Keratinocyte (primary cell): ENCODE results near the gene MBTPS1. TPM values are rescaled to one million over a fixed set of nuclear protein-coding genes. Genes with fewer than 3 reads are reported as not detected.

Experiments used
- DNase-seq: peaks from one replicate; pipeline ENCODE4 v3.0.0-alpha.2; 2011; ENCODE audit warnings: low read depth, missing footprints, low spot score
- FAIRE-seq: peaks from 2 replicates; lab custom pipeline; 2011; peaks lifted over from hg19 to GRCh38; lab: Jason Lieb, UNC
- H2AFZ ChIP-seq: 2 replicates; pipeline ENCODE4 v1.6.0; 2012; ENCODE audit warnings: low read length, control low read depth, inconsistent platforms; ENCODE audit not compliant: control insufficient read depth
- H3K27ac ChIP-seq: 2 replicates; pipeline ENCODE4 v1.5.1; 2011; ENCODE audit warnings: low read length; ENCODE audit not compliant: control insufficient read depth, insufficient read depth
- H3K27me3 ChIP-seq: 3 replicates; pipeline ENCODE4 v1.6.0; 2011; ENCODE audit warnings: low read length; ENCODE audit not compliant: control insufficient read depth, insufficient read depth; ENCODE audit errors: extremely low read depth
- H3K36me3 ChIP-seq, 2 experiments: 2 replicates in 1 of 2; 3 replicates in 1 of 2; pipeline ENCODE4 v1.5.1; 2011; ENCODE audit warnings: low read length in 2 of 2, mild to moderate bottlenecking in 1 of 2; ENCODE audit not compliant: control insufficient read depth in 2 of 2, insufficient read depth in 2 of 2; ENCODE audit errors: extremely low read depth in 1 of 2
- H3K4me1 ChIP-seq: 3 replicates; pipeline ENCODE4 v1.5.1; 2011; ENCODE audit warnings: low read length; ENCODE audit not compliant: control insufficient read depth, insufficient read depth; ENCODE audit errors: extremely low read depth
- H3K4me2 ChIP-seq: 3 replicates; pipeline ENCODE4 v1.6.0; 2011; ENCODE audit warnings: low read depth, low read length; ENCODE audit not compliant: control insufficient read depth, insufficient read depth; ENCODE audit errors: extremely low read depth
- H3K4me3 ChIP-seq, 3 experiments: fragments of 200-600 bp in 1 of 3; sonication (generic) in 1 of 3; 2 replicates in 2 of 3; 3 replicates in 1 of 3; pipeline ENCODE4 v1.5.1; 2011 to 2016; ENCODE audit warnings: low read length in 3 of 3, mild to moderate bottlenecking in 3 of 3, control low read depth in 2 of 3, inconsistent platforms in 1 of 3, low read depth in 1 of 3, mixed read lengths in 1 of 3, mixed run types in 1 of 3, moderate library complexity in 1 of 3; ENCODE audit not compliant: control insufficient read depth in 2 of 3, insufficient read depth in 2 of 3; ENCODE audit errors: extremely low read depth in 1 of 3
- H3K79me2 ChIP-seq: 2 replicates; pipeline ENCODE4 v1.6.0; 2012; ENCODE audit warnings: low read length; ENCODE audit not compliant: control insufficient read depth, insufficient read depth
- H3K9ac ChIP-seq: 3 replicates; pipeline ENCODE4 v1.6.0; 2011; ENCODE audit warnings: low read length; ENCODE audit not compliant: control insufficient read depth, insufficient read depth; ENCODE audit errors: extremely low read depth
- H3K9me1 ChIP-seq: 3 replicates; pipeline ENCODE4 v1.6.0; 2011; ENCODE audit warnings: low read length; ENCODE audit not compliant: control insufficient read depth, insufficient read depth; ENCODE audit errors: extremely low read depth
- H3K9me3 ChIP-seq: 2 replicates; pipeline ENCODE4 v1.5.1; 2012; ENCODE audit warnings: low read depth, low read length; ENCODE audit not compliant: control insufficient read depth
- H4K20me1 ChIP-seq: 3 replicates; pipeline ENCODE4 v1.6.0; 2011; ENCODE audit warnings: low read length; ENCODE audit not compliant: control insufficient read depth, insufficient read depth; ENCODE audit errors: extremely low read depth
- EZH2 ChIP-seq: IDR thresholded peaks from one replicate; pipeline ENCODE4 v1.6.1; 2012; ENCODE audit warnings: inconsistent platforms, mild to moderate bottlenecking, low read length, moderate library complexity
- dilution Hi-C: fragments of 300-500 bp; cut with MboI; formaldehyde crosslinking; loops from one replicate; pipeline ENCODE4 v1.7.0; 2020; ENCODE audit warnings: low sequenced_read_pairs; ENCODE audit not compliant: extremely low pct_ligation_motif_present
- polyA plus RNA-seq, 5 experiments: library from polyadenylated mRNA; depleted of rRNA in 3 of 5; stranded (reverse) in 3 of 5; stranded (forward) in 1 of 5; unstranded in 1 of 5; fragments of >200 nt; gene quantifications; 1 replicate in 1 of 5; 2 replicates in 3 of 5; 3 replicates in 1 of 5; pipeline versions ENCODE4 v1.2.1 to v1.2.3, GENCODE V29; 2011 to 2012; ENCODE audit warnings: missing spikeins in 2 of 5, low read depth in 1 of 5, low replicate concordance in 1 of 5
- TF ChIP-seq, protein P1 (sequence below), 3 experiments: IDR thresholded peaks in 1 of 3; conservative IDR thresholded peaks in 1 of 3; optimal IDR thresholded peaks in 1 of 3; 2 replicates in 2 of 3; 3 replicates in 1 of 3; pipeline versions ENCODE3 to v1.5.1; 2011; ENCODE audit warnings: low read length in 3 of 3, mild to moderate bottlenecking in 3 of 3, moderate library complexity in 2 of 3, control low read depth in 1 of 3, inconsistent platforms in 1 of 3; ENCODE audit not compliant: insufficient read depth in 2 of 3; ENCODE audit errors: extremely low read depth in 1 of 3

Gene MBTPS1
- polyA plus RNA-seq, 1 donor (not counting 4 experiments of a cell fraction or from before 2014, with no cell fraction given): 56.0 TPM

GRCh38 chr16:84043486-84044117, 73.1 kb downstream of the MBTPS1 start:
- Histone ChIP-seq H3K79me2 (no peaks in the 10 kb centered on the region), H3K9me3 (no peaks in the 10 kb centered on the region), H2AFZ (no peak overlapping the region), H3K4me2 (no peak overlapping the region), H3K9ac (no peak overlapping the region), H3K9me1 (no peaks in the 10 kb centered on the region), H3K27me3 (peaks cover 50% of the 10 kb centered on the region), H4K20me1 (no peaks in the 10 kb centered on the region), H3K4me1 (no peaks in the 10 kb centered on the region), H3K36me3 (no peaks in the 10 kb centered on the region), H3K27ac (no peak overlapping the region), H3K4me3 (no peak overlapping the region)
- FAIRE-seq (no peak), DNase-seq (no peak)
- dilution Hi-C loops: no loop called here
- peak; percentile 52 for TF ChIP-seq EZH2
- TF ChIP-seq, protein P1, sequence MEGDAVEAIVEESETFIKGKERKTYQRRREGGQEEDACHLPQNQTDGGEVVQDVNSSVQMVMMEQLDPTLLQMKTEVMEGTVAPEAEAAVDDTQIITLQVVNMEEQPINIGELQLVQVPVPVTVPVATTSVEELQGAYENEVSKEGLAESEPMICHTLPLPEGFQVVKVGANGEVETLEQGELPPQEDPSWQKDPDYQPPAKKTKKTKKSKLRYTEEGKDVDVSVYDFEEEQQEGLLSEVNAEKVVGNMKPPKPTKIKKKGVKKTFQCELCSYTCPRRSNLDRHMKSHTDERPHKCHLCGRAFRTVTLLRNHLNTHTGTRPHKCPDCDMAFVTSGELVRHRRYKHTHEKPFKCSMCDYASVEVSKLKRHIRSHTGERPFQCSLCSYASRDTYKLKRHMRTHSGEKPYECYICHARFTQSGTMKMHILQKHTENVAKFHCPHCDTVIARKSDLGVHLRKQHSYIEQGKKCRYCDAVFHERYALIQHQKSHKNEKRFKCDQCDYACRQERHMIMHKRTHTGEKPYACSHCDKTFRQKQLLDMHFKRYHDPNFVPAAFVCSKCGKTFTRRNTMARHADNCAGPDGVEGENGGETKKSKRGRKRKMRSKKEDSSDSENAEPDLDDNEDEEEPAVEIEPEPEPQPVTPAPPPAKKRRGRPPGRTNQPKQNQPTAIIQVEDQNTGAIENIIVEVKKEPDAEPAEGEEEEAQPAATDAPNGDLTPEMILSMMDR (optimal IDR thresholded peaks at IDR 0.05 in 1 of 3, IDR thresholded peaks at IDR 0.05 in 1 of 3, conservative IDR thresholded peaks at IDR 0.05 in 1 of 3; ENCODE audit: extremely low read depth in 1 of 3, insufficient read depth in 2 of 3, low read length in 3 of 3): no peak

- Histone ChIP-seq H4K20me1 (no peaks in the 10 kb centered on the region), H3K9me1 (no peaks in the 10 kb centered on the region), H3K4me1 (no peaks in the 10 kb centered on the region), H3K79me2 (no peaks in the 10 kb centered on the region), H3K9me3 (no peaks in the 10 kb centered on the region), H3K27me3 (peaks cover 52% of the 10 kb centered on the region), H2AFZ (no peak overlapping the region), H3K9ac (no peak overlapping the region), H3K27ac (no peak overlapping the region), H3K4me2 (no peak overlapping the region), H3K36me3 (no peaks in the 10 kb centered on the region), H3K4me3 (no peak overlapping the region)
- TF ChIP-seq, protein P1 (optimal IDR thresholded peaks at IDR 0.05 in 1 of 3, IDR thresholded peaks at IDR 0.05 in 1 of 3, conservative IDR thresholded peaks at IDR 0.05 in 1 of 3; ENCODE audit: extremely low read depth in 1 of 3, insufficient read depth in 2 of 3, low read length in 3 of 3): no peak
- TF ChIP-seq EZH2: no peak
- FAIRE-seq (no peak), DNase-seq (no peak)
- dilution Hi-C loops: no loop called here
Measured at GRCh38 chr16:84042879-84043485, 73.8 kb downstream of the MBTPS1 start.
